ENCODE results near the gene CCR2. TPM values are rescaled to one million over a fixed set of nuclear protein-coding genes. Genes with fewer than 3 reads are reported as not detected.

The CCR2 gene
- total RNA-seq, 4 donors from 2014 or later, result 1.7 to 4.8 (median 2.9) TPM

- no peaks in the 10 kb centered on the region for H3K9me3 ChIP-seq
- H3K27ac ChIP-seq, result no peak overlapping the region
- no peaks in the 10 kb centered on the region for H3K4me1 ChIP-seq
- H3K36me3 ChIP-seq, result no peaks in the 10 kb centered on the region
- TF ChIP-seq CTCF (IDR thresholded peaks at IDR 0.05) (no peak), POLR2A (IDR thresholded peaks at IDR 0.05) (no peak)
- no peaks in the 10 kb centered on the region for H3K27me3 ChIP-seq
- no peak for DNase-seq (ENCODE audit: low spot score in 2 of 2)
- H3K4me3 ChIP-seq, result no peak overlapping the region
- WGBS, 2 donors, result 91 to 92% methylated on average over 5 of the region's 5 CpGs
These were observed 12.0 kb downstream of the CCR2 start for GRCh38 chr3:46365737-46366524.

- Histone ChIP-seq H3K4me1 (no peaks in the 10 kb centered on the region), H3K36me3 (no peaks in the 10 kb centered on the region), H3K9me3 (no peaks in the 10 kb centered on the region), H3K27ac (no peak overlapping the region), H3K4me3 (no peak overlapping the region), H3K27me3 (no peaks in the 10 kb centered on the region)
- TF ChIP-seq CTCF (IDR thresholded peaks at IDR 0.05), result no peak
- no peak for TF ChIP-seq POLR2A (IDR thresholded peaks at IDR 0.05)
- no peak for TF ChIP-seq EP300 (IDR thresholded peaks at IDR 0.05)
- WGBS, 2 donors, result 85 to 90% methylated on average over 5 of the region's 5 CpGs
- DNase-seq (ENCODE audit: low spot score in 2 of 2), result no peak
These were observed 13.9 kb downstream of the CCR2 start for GRCh38 chr3:46367811-46368210.

- DNase-seq (ENCODE audit: low spot score in 2 of 2), result peak in 1 of 2 donors; percentile 33
- no peaks in the 10 kb centered on the region for H3K36me3 ChIP-seq
- no peak overlapping the region for H3K4me3 ChIP-seq
- no peaks in the 10 kb centered on the region for H3K9me3 ChIP-seq
- WGBS, 2 donors, result 47 to 55% methylated on average over 7 of the region's 7 CpGs
- H3K27ac ChIP-seq, result no peak overlapping the region
- no peaks in the 10 kb centered on the region for H3K27me3 ChIP-seq
- no peaks in the 10 kb centered on the region for H3K4me1 ChIP-seq
- TF ChIP-seq POLR2A (IDR thresholded peaks at IDR 0.05) (no peak), CTCF (IDR thresholded peaks at IDR 0.05) (peak in 3 of 5 experiments; percentile 29 to 52 (median 36)), EP300 (IDR thresholded peaks at IDR 0.05) (peak in 1 of 2 donors; percentile 31)
These were observed 14.7 kb downstream of the CCR2 start for GRCh38 chr3:46368569-46368968.

- H3K4me3 ChIP-seq, result no peak overlapping the region
- H3K27ac ChIP-seq, result peak overlapping the region in 1 of 4 donors; percentile 40
- H3K27me3 ChIP-seq, result no peaks in the 10 kb centered on the region
- H3K9me3 ChIP-seq, result no peaks in the 10 kb centered on the region
- no peaks in the 10 kb centered on the region for H3K4me1 ChIP-seq
- no peak for DNase-seq (ENCODE audit: low spot score in 2 of 2)
- TF ChIP-seq CTCF (IDR thresholded peaks at IDR 0.05), result no peak
- no peak for TF ChIP-seq EP300 (IDR thresholded peaks at IDR 0.05)
- TF ChIP-seq POLR2A (IDR thresholded peaks at IDR 0.05), result no peak
- H3K36me3 ChIP-seq, result no peaks in the 10 kb centered on the region
- 78 to 83% methylated on average over 4 of the region's 4 CpGs for WGBS, 2 donors
These were observed 15.2 kb downstream of the CCR2 start for GRCh38 chr3:46369151-46369550.

GRCh38 chr3:46369675-46370132 lies 15.8 kb downstream of the CCR2 start:
- no peak for DNase-seq (ENCODE audit: low spot score in 2 of 2)
- Histone ChIP-seq H3K36me3 (no peaks in the 10 kb centered on the region), H3K27me3 (no peaks in the 10 kb centered on the region), H3K4me1 (no peaks in the 10 kb centered on the region), H3K4me3 (no peak overlapping the region), H3K27ac (peak overlapping the region in 3 of 4 donors; percentile 9 to 40 (median 28)), H3K9me3 (no peaks in the 10 kb centered on the region)
- 55 to 60% methylated on average over 6 of the region's 6 CpGs for WGBS, 2 donors
- TF ChIP-seq CTCF (IDR thresholded peaks at IDR 0.05) (no peak), EP300 (IDR thresholded peaks at IDR 0.05) (no peak), POLR2A (IDR thresholded peaks at IDR 0.05) (no peak)
